Transverse colon (tissue), 4 donors: Measurements from ENCODE around the gene KCNK15.

Source experiments
- EP300 ChIP-seq: sonication (generic); formaldehyde crosslinking; IDR thresholded peaks from one replicate; pipeline ENCODE4 v1.6.1; 2017; ENCODE audit warnings: antibody characterized with exemption, low read depth
- POLR2A ChIP-seq: fragments of 450-650 bp; IDR thresholded peaks from one replicate; pipeline ENCODE4 v1.6.1; 2016; ENCODE audit warnings: antibody characterized with exemption, mild to moderate bottlenecking, moderate library complexity
- POLR2AphosphoS5 ChIP-seq, 3 donors: sonication (generic); formaldehyde crosslinking; IDR thresholded peaks; one replicate each; pipeline ENCODE4 v1.6.1; 2016; ENCODE audit warnings: antibody characterized with exemption in 3 of 3
- TF ChIP-seq, protein P1 (sequence below), 5 experiments: fragments of 200-600 bp in 3 of 5; fragments of 450-650 bp in 2 of 5; sonication (generic) in 3 of 5; IDR thresholded peaks; 1 replicate in 2 of 5; 2 replicates in 3 of 5; pipeline ENCODE4 v1.5.1; 2016 to 2017; ENCODE audit warnings: antibody characterized with exemption in 5 of 5, inconsistent platforms in 3 of 5, mild to moderate bottlenecking in 2 of 5, moderate library complexity in 1 of 5

DNA sequence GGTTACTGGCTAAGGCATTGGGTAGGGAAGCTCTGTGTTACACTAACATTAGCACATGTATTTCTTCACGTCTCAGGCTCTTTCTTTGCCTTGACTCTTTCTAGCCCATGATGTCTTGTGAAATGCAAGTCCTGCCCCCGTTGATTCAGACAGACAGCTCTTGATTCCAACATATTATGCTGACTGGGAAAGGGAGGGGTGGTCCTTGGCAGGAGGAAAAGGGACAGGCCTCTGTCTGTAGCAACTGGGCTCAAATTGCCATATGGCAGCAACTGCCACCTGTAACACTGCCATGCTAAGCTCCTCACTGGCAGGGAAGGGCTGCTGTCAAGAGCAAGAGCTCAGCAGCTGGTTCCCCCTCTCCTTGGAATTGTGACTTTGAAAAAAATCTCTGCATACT lies 5.7 kb upstream of the KCNK15 start:
- TF ChIP-seq POLR2AphosphoS5 (IDR thresholded peaks at IDR 0.05) (no peak), POLR2A (no peak), EP300 (no peak)
- TF ChIP-seq, protein P1, sequence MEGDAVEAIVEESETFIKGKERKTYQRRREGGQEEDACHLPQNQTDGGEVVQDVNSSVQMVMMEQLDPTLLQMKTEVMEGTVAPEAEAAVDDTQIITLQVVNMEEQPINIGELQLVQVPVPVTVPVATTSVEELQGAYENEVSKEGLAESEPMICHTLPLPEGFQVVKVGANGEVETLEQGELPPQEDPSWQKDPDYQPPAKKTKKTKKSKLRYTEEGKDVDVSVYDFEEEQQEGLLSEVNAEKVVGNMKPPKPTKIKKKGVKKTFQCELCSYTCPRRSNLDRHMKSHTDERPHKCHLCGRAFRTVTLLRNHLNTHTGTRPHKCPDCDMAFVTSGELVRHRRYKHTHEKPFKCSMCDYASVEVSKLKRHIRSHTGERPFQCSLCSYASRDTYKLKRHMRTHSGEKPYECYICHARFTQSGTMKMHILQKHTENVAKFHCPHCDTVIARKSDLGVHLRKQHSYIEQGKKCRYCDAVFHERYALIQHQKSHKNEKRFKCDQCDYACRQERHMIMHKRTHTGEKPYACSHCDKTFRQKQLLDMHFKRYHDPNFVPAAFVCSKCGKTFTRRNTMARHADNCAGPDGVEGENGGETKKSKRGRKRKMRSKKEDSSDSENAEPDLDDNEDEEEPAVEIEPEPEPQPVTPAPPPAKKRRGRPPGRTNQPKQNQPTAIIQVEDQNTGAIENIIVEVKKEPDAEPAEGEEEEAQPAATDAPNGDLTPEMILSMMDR (IDR thresholded peaks at IDR 0.05): no peak
